Activated CD8-positive, alpha-beta memory T cell treated with anti-CD3 and anti-CD28 coated beads, Interleukin-2, amount 50 U/mL, for 1 hour (primary cell): ENCODE measurements around the gene TUBE1.
"Not testable (repeated sequence)": the region's sequence is repeated elsewhere in the genome, so short reads cannot be mapped to it uniquely, and the experiment has no call there.

ENCODE experiments used
- DNase-seq: peaks from one replicate; pipeline ENCODE4 v3.0.0-alpha.2; 2020; ENCODE audit errors: extremely low read depth

Gene TUBE1, protein sequence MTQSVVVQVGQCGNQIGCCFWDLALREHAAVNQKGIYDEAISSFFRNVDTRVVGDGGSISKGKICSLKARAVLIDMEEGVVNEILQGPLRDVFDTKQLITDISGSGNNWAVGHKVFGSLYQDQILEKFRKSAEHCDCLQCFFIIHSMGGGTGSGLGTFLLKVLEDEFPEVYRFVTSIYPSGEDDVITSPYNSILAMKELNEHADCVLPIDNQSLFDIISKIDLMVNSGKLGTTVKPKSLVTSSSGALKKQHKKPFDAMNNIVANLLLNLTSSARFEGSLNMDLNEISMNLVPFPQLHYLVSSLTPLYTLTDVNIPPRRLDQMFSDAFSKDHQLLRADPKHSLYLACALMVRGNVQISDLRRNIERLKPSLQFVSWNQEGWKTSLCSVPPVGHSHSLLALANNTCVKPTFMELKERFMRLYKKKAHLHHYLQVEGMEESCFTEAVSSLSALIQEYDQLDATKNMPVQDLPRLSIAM

DNA sequence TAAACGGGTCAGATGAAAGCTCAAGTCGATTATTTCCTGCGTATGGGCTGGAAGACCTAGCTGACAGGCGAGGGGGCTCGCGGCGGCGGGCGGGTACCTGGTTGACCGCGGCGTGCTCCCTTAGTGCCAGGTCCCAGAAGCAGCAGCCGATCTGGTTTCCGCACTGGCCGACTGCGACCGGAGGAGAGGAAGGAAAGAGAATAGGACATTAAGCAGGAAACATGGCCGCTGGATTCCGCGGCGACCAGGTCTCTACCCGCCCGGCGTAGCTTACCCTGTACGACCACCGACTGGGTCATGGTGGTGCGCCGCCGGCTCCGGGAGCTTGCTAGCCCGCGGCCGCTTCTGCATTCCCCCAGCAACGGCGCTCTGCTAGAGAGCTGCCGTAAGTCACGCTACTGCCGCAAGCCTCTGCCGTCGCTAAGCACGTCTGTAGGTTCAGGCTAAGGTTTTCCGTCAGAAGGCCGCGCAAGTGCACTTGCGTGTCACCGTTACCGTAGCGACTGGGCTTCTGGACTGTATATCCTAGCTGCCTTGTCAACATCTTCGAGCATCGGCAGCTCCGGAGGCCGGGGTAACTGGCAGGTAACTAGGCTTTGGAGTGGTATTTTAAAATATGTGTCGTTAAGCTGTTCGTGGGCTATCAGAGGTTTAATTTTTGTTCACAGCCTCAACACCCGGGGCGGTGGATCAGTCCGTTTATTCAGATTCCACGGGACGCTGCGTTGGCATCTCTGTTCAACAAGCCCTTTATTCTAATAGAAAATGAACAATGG, at the start of gene TUBE1, which contains the start of gene FAM229B:
Gene TUBE1 (minus strand): TSS at position 347 of the 776 bp plus-strand sequence. CDS start 48 bp downstream, at position 299.
Gene FAM229B (plus strand): TSS at position 456 of the 776 bp plus-strand sequence. CDS start 11,693 bp downstream, outside the sequence.
- DNase-seq = peak; percentile 83

DNA sequence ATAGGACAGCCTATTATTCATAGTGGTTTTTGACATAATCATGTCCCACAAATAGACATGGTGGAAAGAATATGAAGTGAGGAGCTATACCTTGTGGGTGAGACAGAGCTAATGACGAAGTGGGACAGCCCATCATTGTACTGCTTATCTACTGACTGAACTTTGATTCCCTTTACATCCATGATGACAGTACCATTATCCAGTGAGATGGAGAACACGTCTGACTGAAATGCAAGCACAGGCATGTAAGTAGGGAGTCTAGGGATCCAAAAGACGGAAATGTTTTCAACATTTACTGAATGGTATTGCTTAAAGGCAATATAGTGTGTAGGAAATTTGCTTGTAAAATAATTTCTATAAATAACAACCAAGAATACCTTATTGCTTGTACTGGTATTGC, 43.6 kb upstream of the TUBE1 start:
- no peak for DNase-seq

DNA sequence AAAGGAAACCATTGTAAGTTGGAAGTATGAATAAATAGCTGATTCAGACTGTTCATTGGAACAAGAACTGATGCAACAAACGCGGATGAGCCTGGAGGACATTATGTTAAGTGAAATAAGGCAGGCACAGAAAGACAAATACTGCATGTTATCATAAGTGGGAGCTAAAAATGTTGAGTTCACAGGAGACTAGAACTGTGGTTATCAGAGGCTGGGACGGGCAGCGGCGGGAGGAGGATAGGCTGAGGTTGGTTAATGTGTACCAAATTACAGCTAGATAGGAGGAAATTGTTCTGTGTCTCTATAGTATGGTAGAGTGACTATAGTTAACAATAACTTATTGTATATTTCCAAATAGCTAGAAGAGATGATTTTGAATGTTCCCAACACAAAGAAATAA, 40.9 kb upstream of the TUBE1 start:
- no peak for DNase-seq

DNA sequence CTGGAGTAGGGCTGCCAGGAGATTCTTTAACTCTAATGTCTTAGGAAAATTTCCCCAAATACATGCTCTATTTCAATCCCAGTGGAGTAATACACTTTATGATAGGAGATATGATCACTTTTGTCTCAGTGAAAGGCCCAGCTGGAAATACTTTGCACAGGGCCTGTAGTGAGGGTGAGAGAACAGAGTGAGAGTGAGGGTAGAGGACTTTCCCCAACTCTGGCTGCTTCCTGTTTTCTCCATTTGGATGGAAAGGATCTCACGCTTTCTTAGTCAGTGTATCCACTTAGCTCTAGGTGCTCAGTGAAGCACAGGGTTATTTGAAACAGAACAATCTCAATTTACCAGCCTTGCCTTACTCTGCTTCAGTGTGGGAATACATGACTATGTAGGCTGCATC, 36.7 kb upstream of the TUBE1 start:
- no peak for DNase-seq

DNA sequence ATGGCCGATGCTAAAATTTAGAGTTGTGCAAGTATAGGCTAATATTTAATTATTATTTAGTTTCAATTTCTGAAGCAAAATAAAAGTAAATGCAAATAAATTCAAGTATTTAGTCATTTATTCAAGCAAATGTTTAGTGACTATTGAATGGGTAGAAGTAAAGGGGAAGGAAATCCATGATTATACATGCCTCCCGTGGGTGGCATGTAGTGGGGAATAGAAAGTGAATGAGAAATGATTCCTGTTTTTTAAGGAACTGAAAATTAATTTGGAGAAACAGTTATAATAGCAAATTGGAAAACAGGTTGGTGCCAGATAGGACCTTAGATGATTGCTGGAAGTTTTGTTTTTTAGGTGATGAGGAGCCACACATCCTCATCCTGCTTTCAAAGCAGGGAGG, 35.5 kb upstream of the TUBE1 start:
- DNase-seq = no peak

DNA sequence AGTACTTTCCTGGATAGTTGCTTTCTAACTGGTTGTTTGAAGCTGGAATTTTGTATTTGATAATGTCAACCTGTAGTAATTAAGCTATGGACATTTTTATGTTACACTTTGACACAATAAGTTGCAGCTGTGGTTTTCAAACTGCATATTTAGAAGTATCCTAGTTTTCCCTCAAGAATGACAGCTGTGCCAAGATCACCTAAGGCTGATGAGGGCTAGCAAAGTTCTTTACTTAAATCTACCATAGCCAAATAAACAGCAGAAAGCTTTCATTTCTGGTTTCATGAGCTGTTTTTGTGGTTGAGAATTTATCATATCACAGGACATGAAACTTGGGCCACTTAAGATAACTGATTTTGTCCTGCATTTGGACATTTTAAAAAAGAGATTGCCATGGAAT, 30.8 kb upstream of the TUBE1 start:
- no peak for DNase-seq

DNA sequence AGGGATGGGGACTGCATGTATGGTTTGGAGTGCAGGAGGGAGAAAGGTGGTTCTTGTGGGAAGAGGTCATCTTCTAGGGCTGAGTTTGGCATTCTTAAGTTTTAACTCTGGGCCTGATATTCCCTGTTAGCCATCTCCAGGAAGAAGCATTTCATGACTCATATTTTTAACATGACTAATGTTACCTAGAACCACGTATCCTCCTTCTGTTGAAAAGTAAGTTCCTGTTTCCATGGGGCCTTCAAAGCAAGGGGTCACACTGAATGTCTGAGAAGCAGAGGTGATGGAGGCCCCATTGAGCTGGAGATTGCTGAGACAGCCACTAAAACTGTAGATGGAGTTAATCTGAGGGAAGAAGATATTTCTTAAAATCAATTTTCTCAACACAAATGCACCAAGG, 30.3 kb upstream of the TUBE1 start:
- DNase-seq = no peak

DNA sequence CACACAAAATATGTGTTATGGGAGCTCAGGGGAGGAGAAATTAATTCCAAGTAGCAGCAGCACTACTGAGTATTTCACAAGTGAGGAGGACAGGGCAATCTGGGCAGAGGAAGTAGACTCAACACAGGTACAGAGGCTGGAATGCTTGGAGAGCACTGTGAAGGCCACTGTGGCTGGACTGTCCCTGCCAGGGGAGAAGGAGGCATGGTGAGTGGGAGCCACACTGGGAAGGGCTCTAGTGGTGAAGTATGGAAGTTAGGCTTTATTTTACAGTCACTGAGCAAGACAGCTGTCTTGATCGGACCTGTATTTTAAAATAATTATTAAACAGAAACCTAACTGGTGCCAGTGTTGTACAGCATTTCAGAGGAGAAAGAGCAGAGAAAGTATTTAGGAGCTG, 28.9 kb upstream of the TUBE1 start:
- DNase-seq = no peak

DNA sequence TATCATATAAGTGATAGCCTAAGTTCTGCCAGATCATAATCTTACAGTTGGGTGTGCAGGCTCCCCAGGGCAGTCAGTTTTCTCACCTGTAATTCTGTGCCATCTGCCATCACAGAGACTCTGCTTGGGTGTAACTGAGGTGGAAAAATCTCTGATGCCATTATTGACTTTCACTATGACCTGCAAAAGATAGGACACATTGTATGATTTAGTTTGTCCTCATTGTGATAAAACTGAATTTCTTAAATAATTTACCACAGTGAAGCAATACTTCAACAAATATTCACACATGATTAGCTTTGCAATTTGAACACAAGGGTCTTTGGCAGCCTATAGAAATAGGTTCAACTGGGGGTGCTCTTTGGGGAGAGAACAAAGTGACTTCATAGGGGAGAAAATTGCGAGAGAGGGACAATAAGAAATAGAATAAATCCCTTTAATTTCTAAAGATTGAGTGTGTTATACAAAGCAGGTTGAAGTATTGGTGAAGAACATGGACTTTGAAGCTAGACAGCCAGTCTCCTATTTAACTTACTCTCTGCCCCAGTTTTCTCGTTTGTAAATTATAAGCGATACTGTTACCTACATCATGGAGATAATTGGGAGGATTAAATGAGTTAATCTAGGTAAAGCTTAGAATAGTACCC, 27.4 kb upstream of the TUBE1 start:
- DNase-seq = no peak

DNA sequence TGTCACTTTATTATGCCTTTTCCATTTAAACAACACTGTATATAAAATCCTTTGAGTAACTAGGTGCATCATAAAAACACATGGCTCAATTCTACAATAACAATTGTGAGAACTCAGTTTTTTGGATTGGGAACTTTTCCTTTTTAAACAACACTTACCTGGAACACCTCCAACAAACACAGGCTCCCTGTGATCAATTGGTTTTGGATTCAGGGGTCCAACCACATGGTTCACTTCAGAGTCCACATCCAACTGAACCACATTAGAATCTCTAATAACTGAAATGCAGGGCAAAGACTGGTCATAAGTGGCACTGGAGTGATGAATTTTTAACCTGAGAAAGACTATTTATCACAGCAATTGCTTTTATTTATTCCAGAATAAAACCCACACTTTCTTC, 26.6 kb upstream of the TUBE1 start:
- no peak for DNase-seq

DNA sequence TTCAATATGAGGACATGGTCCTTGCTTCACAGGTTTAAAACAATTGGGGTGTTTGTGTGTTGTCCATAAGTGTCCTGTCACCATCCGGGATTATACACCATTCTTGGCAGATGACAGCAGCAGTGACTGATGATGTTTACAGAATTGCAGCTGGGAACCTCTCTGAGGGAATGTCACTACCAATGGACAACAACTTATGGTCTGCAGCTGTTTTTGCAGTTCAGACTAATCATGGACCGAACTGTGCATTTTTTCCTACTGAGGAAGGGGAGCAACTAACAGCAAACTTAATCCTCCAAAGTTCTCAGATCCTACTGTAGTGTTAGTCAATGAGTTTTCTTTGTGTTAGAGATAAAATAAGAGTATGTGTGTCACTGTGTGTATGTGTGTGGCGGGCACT, 26.1 kb upstream of the TUBE1 start:
- DNase-seq = no peak

DNA sequence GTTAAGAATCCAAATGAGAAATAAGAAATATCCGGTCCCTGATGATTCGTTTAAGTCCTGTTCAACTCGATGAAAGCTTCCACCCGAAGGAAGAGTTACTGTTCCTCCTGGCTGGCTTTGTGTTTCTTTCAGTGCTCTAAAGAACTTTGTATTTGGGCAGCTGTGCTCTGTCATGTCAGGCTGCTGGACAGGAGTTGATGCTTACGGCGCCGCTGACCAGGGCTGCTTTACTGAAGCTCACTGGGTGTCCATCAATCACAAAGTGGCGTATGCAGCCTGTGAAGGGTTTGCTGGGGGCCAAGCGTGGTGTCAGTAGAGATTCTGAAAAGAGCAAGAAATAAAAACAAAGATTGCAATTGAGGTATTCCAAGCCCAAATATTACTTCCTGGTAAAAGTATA, 22.0 kb upstream of the TUBE1 start:
- no peak for DNase-seq

DNA sequence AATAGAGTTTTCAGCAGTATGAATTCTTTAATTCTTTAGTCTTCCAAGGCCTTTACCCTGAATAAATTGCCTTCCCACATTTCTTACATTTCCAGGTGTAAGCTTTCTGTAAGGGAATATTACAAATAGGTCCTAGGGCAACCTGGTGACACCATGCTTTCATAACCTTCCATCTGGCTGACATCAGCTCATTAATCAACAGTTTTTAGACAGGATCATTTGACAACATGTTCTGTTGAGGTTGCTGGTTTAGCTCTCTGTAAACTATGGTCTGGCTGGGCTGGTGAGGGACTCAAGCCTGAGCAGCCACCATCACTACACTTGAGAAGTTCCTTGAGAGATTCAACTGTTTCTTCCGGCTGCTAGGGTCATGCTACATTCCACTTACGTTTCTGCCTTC, 19.3 kb upstream of the TUBE1 start:
- no peak for DNase-seq

DNA sequence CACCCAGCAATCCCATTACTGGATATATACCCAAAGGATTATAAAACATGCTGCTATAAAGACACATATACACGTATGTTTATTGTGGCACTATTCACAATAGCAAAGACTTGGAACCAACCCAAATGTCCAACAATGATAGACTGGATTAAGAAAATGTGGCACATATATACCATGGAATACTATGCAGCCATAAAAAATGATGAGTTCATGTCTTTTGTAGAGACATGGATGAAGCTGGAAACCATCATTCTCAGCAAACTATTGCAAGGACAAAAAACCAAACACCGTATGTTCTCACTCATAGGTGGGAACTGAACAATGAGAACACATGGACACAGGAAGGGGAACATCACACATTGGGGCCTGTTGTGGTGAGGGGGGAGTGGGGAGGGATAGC, 18.7 kb upstream of the TUBE1 start:
- DNase-seq = not testable (repeated sequence)

DNA sequence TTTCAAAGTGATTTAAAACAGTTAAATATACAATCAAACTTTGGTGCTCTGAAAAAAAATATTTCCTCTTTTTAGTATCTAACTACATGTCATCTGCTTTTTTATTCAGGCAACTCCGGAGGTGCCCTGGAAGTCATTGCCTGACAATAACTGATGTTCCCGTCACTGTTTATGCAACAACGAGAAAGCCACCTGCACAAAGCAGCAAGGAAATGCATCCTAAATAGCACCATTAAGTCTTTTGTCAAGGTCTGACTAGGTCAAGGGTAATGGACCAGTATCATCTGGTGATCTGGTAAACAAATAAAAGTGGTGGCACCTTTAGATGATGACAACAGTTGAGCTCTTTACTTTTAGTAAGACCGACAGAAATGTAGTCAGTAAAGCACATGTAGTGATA, 13.3 kb upstream of the TUBE1 start:
- DNase-seq = no peak

DNA sequence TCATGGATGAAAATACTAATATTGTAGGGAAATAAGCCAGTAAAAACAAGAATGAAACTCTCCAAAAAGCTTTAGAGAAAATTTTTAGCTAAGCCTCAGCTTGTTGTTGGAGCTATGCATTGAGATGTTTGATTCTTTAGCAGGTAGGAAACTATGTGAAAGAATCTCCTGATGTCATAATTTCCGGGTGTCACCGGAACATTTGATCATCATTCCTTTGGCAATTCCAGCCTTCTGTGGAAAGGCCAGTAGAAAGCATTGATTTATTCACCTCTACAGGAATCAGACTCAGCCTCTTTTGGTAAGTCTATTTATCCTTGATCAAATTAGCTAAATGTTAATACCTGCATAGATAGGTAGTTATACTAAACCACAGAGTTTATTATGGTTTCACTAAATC, 9.6 kb upstream of the TUBE1 start:
- no peak for DNase-seq

DNA sequence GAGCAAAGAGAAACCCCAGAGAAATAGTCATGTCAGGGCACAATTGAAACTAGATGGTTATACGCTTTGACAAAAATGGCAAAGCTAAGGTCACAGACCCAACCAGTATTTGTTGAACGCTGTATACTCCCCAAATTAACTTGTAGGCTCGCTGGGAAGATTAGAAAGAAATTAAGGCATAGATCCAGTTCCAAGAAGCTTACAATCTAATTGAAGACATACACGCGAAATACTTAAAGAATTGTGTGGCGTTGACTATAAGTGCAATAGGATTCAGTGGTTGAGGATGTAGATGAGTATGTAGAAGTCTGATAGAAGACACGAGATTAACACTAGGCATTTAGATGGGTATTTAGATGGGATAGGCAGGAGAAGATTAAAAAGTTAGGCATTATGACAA, 634 bp upstream of the TUBE1 start:
- no peak for DNase-seq

DNA sequence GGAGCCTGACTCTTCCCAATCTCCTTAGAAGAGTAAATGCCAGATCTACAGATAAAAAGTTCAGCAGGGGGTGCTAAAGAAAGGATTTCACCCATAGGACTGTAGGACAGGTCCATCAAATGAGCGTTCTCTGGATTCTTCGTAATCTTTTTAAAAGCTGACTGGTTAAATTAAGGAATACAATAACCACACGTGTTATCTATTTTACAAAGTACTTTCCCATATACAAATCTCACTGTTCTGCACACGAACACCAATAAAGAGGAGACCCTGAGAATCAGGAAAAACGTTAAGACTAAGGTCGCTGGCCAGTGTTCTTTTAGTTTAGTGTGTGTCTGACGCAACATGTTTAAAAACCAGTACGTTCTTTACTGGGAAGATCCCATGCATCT, 542 bp downstream of the TUBE1 start:
- no peak for DNase-seq

DNA sequence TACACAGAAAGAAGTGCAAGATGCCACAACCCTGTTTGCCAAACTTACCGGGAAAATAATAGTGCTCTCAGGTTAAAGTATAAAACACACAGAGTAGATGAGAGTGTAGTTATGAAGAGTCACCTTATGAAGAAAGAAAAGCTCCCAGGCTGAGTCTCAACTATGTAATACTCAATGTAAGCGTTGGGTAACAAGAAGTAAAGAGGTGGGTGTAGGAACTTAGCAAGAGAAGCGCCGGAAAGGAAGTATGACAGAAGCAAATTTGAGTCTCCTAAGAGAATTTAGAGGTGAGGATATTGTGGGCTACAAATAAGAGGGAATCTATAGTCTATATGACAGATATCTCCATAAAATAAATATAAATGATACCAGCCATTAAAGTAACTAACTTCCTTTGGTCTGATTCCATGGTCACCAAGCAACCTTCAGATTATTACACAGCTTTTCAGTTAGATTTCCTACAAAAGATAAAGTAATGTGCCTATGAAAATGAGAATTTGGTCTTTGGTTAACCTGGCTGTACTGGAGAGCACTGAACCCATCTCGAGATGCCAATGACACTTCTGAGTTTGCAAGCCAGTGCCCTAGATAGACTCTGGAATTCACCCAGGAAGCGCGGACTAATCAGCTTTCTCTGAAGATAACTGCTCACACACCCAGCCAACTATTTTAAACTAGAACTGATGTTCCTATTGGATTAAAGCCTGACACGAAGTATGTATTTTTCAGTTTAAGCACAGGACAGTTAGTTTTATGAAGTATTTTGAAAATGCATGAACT, 1.8 kb downstream of the TUBE1 start:
- DNase-seq = no peak

DNA sequence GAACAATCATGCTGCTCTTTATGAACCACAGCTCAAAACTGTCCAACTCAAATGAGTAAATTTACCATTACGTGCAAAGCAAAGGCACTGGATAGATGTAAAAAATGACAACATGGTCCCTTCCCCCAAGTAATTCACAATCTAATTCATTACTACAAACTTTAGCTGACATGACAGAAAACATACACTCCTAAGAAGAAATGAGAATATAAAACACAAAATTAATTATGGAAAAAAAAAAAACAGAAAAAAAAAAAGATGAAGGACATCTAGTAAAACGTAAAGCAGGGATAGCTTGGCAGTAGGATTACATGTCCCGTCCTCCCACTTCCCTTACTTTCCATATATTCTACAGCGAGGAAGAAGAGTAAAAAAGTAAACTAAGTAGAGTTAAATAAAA, 5.7 kb downstream of the TUBE1 start:
- DNase-seq = no peak

DNA sequence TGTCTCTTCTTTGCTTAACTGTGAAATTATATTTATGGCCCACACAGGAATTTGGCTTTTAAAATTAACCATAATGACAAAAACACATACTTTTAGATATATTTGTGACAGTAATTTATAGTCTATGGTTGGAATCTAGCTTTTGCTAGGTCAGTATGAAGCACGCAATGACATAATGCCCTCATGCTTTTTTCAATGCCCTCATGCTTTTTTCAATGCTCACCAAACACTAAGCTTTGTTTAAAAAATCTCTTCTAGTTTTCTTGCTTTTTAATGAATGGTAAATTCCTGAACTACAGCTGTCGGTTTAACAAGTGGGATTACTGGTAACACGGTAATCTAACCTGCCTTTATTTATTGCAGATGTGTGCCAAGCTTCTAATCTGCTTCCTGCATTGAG, 20.7 kb downstream of the TUBE1 start:
- DNase-seq = no peak
